Gastrocnemius medialis (tissue), 4 donors: ENCODE results near the gene SVEP1. TPM values are rescaled to one million over a fixed set of nuclear protein-coding genes. Genes with fewer than 3 reads are reported as not detected.

Source experiments
- ATAC-seq, 2 donors: fragments of 150-250 bp; one replicate each; pipeline ENCODE4 v1.9.1; 2016
- DNase-seq, 2 donors: peaks; one replicate each; pipeline ENCODE4 v3.0.0-alpha.2; 2019
- H3K27ac ChIP-seq, 4 donors: fragments of 200-600 bp; sonication (generic); 1 replicate in 1 of 4; 2 replicates in 3 of 4; pipeline ENCODE4 v1.5.1; 2016 to 2018; ENCODE audit warnings: mild to moderate bottlenecking in 2 of 4, moderate library complexity in 1 of 4
- H3K27me3 ChIP-seq, 3 donors: fragments of 200-600 bp; sonication (generic) in 2 of 3; 1 replicate in 1 of 3; 2 replicates in 2 of 3; pipeline versions ENCODE4 v1.5.1 to v1.6.0; 2016 to 2019; ENCODE audit warnings: mild to moderate bottlenecking in 1 of 3, moderate library complexity in 1 of 3
- H3K36me3 ChIP-seq, 2 donors: fragments of 200-600 bp; sonication (generic) in 1 of 2; one replicate each; pipeline ENCODE4 v1.5.1; 2017 to 2018
- H3K4me1 ChIP-seq, 2 donors: fragments of 200-600 bp; sonication (generic) in 1 of 2; one replicate each; pipeline ENCODE4 v1.5.1; 2016 to 2017; ENCODE audit warnings: mild to moderate bottlenecking in 2 of 2
- H3K4me3 ChIP-seq, 4 donors: fragments of 200-600 bp; sonication (generic) in 3 of 4; 1 replicate in 1 of 4; 2 replicates in 3 of 4; pipeline ENCODE4 v1.5.1; 2016 to 2019; ENCODE audit warnings: mild to moderate bottlenecking in 2 of 4
- H3K9me3 ChIP-seq, 3 donors: fragments of 200-600 bp; sonication (generic) in 2 of 3; 1 replicate in 1 of 3; 2 replicates in 2 of 3; pipeline ENCODE4 v1.5.1; 2016 to 2019
- CTCF ChIP-seq, 5 experiments: fragments of 450-650 bp in 3 of 5; fragments of 200-600 bp in 2 of 5; sonication (generic) in 2 of 5; IDR thresholded peaks in 4 of 5; conservative IDR thresholded peaks in 1 of 5; 1 replicate in 4 of 5; 2 replicates in 1 of 5; pipeline ENCODE4 v1.5.1; 2016 to 2019; ENCODE audit warnings: antibody characterized with exemption in 5 of 5, mild to moderate bottlenecking in 3 of 5, moderate library complexity in 3 of 5
- POLR2A ChIP-seq, 2 donors: fragments of 450-650 bp; IDR thresholded peaks; one replicate each; pipeline ENCODE4 v1.6.1; 2017; ENCODE audit warnings: antibody characterized with exemption in 2 of 2, mild to moderate bottlenecking in 2 of 2, moderate library complexity in 2 of 2
- in situ Hi-C, 4 donors: fragments of 200-750 bp; cut with MboI; loops; one replicate each; pipeline versions ENCODE4 v1.15.0 to v1.8.0; 2017; ENCODE audit warnings: low sequenced_read_pairs in 4 of 4
- intact Hi-C: fragments of 100-400 bp; cut with DNase I; formaldehyde crosslinking; loops from one replicate; pipeline ENCODE4 v1.15.1; 2023; ENCODE audit warnings: low total_unique reads
- total RNA-seq, 4 donors: library from RNA; depleted of rRNA; stranded (reverse); fragments of >200 nt; gene quantifications; one replicate each; pipeline versions ENCODE4 v1.1.0 to v1.2.3, GENCODE V29; 2016

The SVEP1 gene
- total RNA-seq, 4 donors from 2014 or later, result 3.8 to 10.3 (median 6.5) TPM

- Histone ChIP-seq H3K36me3 (no peaks in the 10 kb centered on the region), H3K4me1 (no peaks in the 10 kb centered on the region), H3K9me3 (no peaks in the 10 kb centered on the region), H3K4me3 (no peak overlapping the region), H3K27ac (no peak overlapping the region), H3K27me3 (no peaks in the 10 kb centered on the region)
- DNase-seq (no peak), ATAC-seq (no peak)
- intact Hi-C loops, result no loop called here
- in situ Hi-C loops, result loop anchor here in 1 of 4 donors (10.0 kb wide), 1 partner anchor 55 kb away; no protein-coding TSS in a partner anchor
- no peak for TF ChIP-seq POLR2A (IDR thresholded peaks at IDR 0.05)
- no peak for TF ChIP-seq CTCF (IDR thresholded peaks at IDR 0.05 in 4 of 5, conservative IDR thresholded peaks at IDR 0.05 in 1 of 5)
Measured at GRCh38 chr9:110509792-110510191, 69.7 kb downstream of the SVEP1 start.

- TF ChIP-seq POLR2A (IDR thresholded peaks at IDR 0.05) (no peak), CTCF (IDR thresholded peaks at IDR 0.05 in 4 of 5, conservative IDR thresholded peaks at IDR 0.05 in 1 of 5) (no peak)
- no peaks in the 10 kb centered on the region for H3K27me3 ChIP-seq
- intact Hi-C loops, result no loop called here
- H3K4me3 ChIP-seq, result no peak overlapping the region
- ATAC-seq, result no peak
- no peak for DNase-seq
- no peak overlapping the region for H3K27ac ChIP-seq
- no peaks in the 10 kb centered on the region for H3K4me1 ChIP-seq
- no peaks in the 10 kb centered on the region for H3K36me3 ChIP-seq
- in situ Hi-C loops, result loop anchor here in 1 of 4 donors (10.0 kb wide), 1 partner anchor 62 kb away; no protein-coding TSS in a partner anchor
- H3K9me3 ChIP-seq, result no peaks in the 10 kb centered on the region
Measured at GRCh38 chr9:110502842-110503241, 76.7 kb downstream of the SVEP1 start.

- no peaks in the 10 kb centered on the region for H3K9me3 ChIP-seq
- no peak for TF ChIP-seq CTCF (IDR thresholded peaks at IDR 0.05 in 4 of 5, conservative IDR thresholded peaks at IDR 0.05 in 1 of 5)
- TF ChIP-seq POLR2A (IDR thresholded peaks at IDR 0.05), result no peak
- no peaks in the 10 kb centered on the region for H3K36me3 ChIP-seq
- H3K27me3 ChIP-seq, result no peaks in the 10 kb centered on the region
- H3K4me1 ChIP-seq, result no peaks in the 10 kb centered on the region
- H3K4me3 ChIP-seq, result no peak overlapping the region
- intact Hi-C loops, result no loop called here
- no peak for DNase-seq
- no peak overlapping the region for H3K27ac ChIP-seq
- no peak for ATAC-seq
- in situ Hi-C loops, result loop anchor here in 1 of 4 donors (10.0 kb wide), 1 partner anchor 65 kb away; no protein-coding TSS in a partner anchor
Measured at GRCh38 chr9:110499608-110500007, 79.9 kb downstream of the SVEP1 start.

- DNase-seq (no peak), ATAC-seq (no peak)
- TF ChIP-seq CTCF (IDR thresholded peaks at IDR 0.05 in 4 of 5, conservative IDR thresholded peaks at IDR 0.05 in 1 of 5) (no peak), POLR2A (IDR thresholded peaks at IDR 0.05) (no peak)
- no peaks in the 10 kb centered on the region for H3K36me3 ChIP-seq
- H3K27ac ChIP-seq, result no peak overlapping the region
- H3K27me3 ChIP-seq, result no peaks in the 10 kb centered on the region
- no peaks in the 10 kb centered on the region for H3K4me1 ChIP-seq
- in situ Hi-C loops (loop anchor here in 1 of 4 donors (10.0 kb wide), 1 partner anchor 58 kb away; no protein-coding TSS in a partner anchor), intact Hi-C loops (no loop called here)
- H3K9me3 ChIP-seq, result no peaks in the 10 kb centered on the region
- no peak overlapping the region for H3K4me3 ChIP-seq
Measured at GRCh38 chr9:110487196-110487595, 92.3 kb downstream of the SVEP1 start.

GRCh38 chr9:110486218-110486617 is 93.3 kb downstream of the SVEP1 start:
- DNase-seq (no peak), ATAC-seq (no peak)
- TF ChIP-seq CTCF (IDR thresholded peaks at IDR 0.05 in 4 of 5, conservative IDR thresholded peaks at IDR 0.05 in 1 of 5) (no peak), POLR2A (IDR thresholded peaks at IDR 0.05) (no peak)
- Histone ChIP-seq H3K36me3 (no peaks in the 10 kb centered on the region), H3K4me1 (no peaks in the 10 kb centered on the region), H3K27me3 (no peaks in the 10 kb centered on the region), H3K9me3 (no peaks in the 10 kb centered on the region), H3K27ac (no peak overlapping the region), H3K4me3 (no peak overlapping the region)
- in situ Hi-C loops (loop anchor here in 1 of 4 donors (10.0 kb wide), 1 partner anchor 59 kb away; no protein-coding TSS in a partner anchor), intact Hi-C loops (no loop called here)
